ENCODE results near the gene GPR162. TPM values are rescaled to one million over a fixed set of nuclear protein-coding genes. Genes with fewer than 3 reads are reported as not detected.

Gene GPR162
- total and polyA plus RNA-seq, 7 experiments from 2014 or later, result 0.30 to 10.5 (median 0.38) TPM; not detected in 2

GRCh38 chr12:6838854-6839253 lies 17.2 kb downstream of the GPR162 start:
- Mint-ChIP-seq H3K27ac (no peak overlapping the region), H3K36me3 (peaks cover 0 to 4% (median 0%) of the 10 kb centered on the region in 5 donors)

GRCh38 chr12:6839482-6840201 lies 18.0 kb downstream of the GPR162 start:
- peaks cover 0 to 4% (median 0%) of the 10 kb centered on the region in 7 donors for H3K4me1 Mint-ChIP-seq
- no peaks in the 10 kb centered on the region for H3K9me3 ChIP-seq (ENCODE audit: control insufficient read depth in 2 of 3, low read length in 3 of 3)
- ATAC-seq (no peak), DNase-seq (no peak)
- H3K4me3 ChIP-seq (ENCODE audit: low read length), result no peak overlapping the region
- intact Hi-C loops (cut with micrococcal nuclease), result no loop called here
- no peak overlapping the region for H3K4me3 Mint-ChIP-seq
- ChIA-PET POLR2A (interaction anchor here (0.7 to 1.3 kb wide), 3 partner anchors 11 to 234 kb away, joined by 3 read pairs; partner anchors contain the start of genes P3H3 and SPSB2), CTCF (interaction anchor here (0.5 to 1.5 kb wide), 4 partner anchors 9 to 86 kb away, joined by 3 to 4 read pairs (median 3); partner anchors contain the start of gene MLF2)
- peaks cover 0 to under 1% (median 0%) of the 10 kb centered on the region in 3 experiments for H3K36me3 ChIP-seq (ENCODE audit: control insufficient read depth in 2 of 3, insufficient read depth in 3 of 3, low read length in 3 of 3)
- no peak overlapping the region for H3K27ac ChIP-seq (ENCODE audit: low read depth, low read length)
- H3K9me3 Mint-ChIP-seq, result no peaks in the 10 kb centered on the region
- H3K36me3 Mint-ChIP-seq, result peaks cover 0 to 4% (median 0%) of the 10 kb centered on the region in 5 donors
- no peaks in the 10 kb centered on the region for H3K27me3 Mint-ChIP-seq
- H3K27me3 ChIP-seq (ENCODE audit: control insufficient read depth in 2 of 2, insufficient read depth in 2 of 2, low read length in 2 of 2), result no peaks in the 10 kb centered on the region
- H3K27ac Mint-ChIP-seq, result no peak overlapping the region
- peaks cover 0 to 4% of the 10 kb centered on the region in 2 donors for H3K4me1 ChIP-seq (ENCODE audit: control insufficient read depth in 2 of 2, insufficient read depth in 2 of 2, low read length in 2 of 2)

More at GRCh38 chr12:6838854-6839253, 17.2 kb downstream of the GPR162 start:
- Histone ChIP-seq H3K9me3 (ENCODE audit: control insufficient read depth in 2 of 3, low read length in 3 of 3) (no peaks in the 10 kb centered on the region), H3K4me3 (ENCODE audit: low read length) (no peak overlapping the region), H3K27ac (ENCODE audit: low read depth, low read length) (no peak overlapping the region), H3K4me1 (ENCODE audit: control insufficient read depth in 2 of 2, insufficient read depth in 2 of 2, low read length in 2 of 2) (peaks cover 0 to 4% of the 10 kb centered on the region in 2 donors), H3K36me3 (ENCODE audit: control insufficient read depth in 2 of 3, insufficient read depth in 3 of 3, low read length in 3 of 3) (no peaks in the 10 kb centered on the region), H3K27me3 (ENCODE audit: control insufficient read depth in 2 of 2, insufficient read depth in 2 of 2, low read length in 2 of 2) (no peaks in the 10 kb centered on the region)
- intact Hi-C loops (cut with micrococcal nuclease), result no loop called here
- Mint-ChIP-seq H3K27me3 (no peaks in the 10 kb centered on the region), H3K4me1 (peaks cover 0 to 6% (median 0%) of the 10 kb centered on the region in 7 donors), H3K4me3 (no peak overlapping the region), H3K9me3 (no peaks in the 10 kb centered on the region)
- ATAC-seq, result no peak
- CTCF ChIA-PET, result interaction anchor here (0.5 to 1.5 kb wide), 4 partner anchors 8 to 86 kb away, joined by 3 to 4 read pairs (median 3); partner anchors contain the start of gene MLF2
- POLR2A ChIA-PET, result interaction anchor here (0.6 to 0.7 kb wide), 2 partner anchors 215 to 235 kb away, joined by 3 read pairs; no protein-coding TSS in a partner anchor
- no peak for DNase-seq

- Mint-ChIP-seq H3K4me1 (peaks cover 0 to 4% (median 0%) of the 10 kb centered on the region in 7 donors), H3K27me3 (no peaks in the 10 kb centered on the region), H3K4me3 (no peak overlapping the region), H3K9me3 (no peaks in the 10 kb centered on the region), H3K27ac (no peak overlapping the region), H3K36me3 (peaks cover 0 to 10% (median 5%) of the 10 kb centered on the region in 5 donors)
- CTCF ChIA-PET, result no interaction called here
- POLR2A ChIA-PET, result interaction anchor here (0.6 to 1.3 kb wide), 3 partner anchors 12 to 243 kb away, joined by 3 read pairs; partner anchors contain the start of genes P3H3 and SPSB2
- ATAC-seq (no peak), DNase-seq (no peak)
- Histone ChIP-seq H3K9me3 (ENCODE audit: control insufficient read depth in 2 of 3, low read length in 3 of 3) (no peaks in the 10 kb centered on the region), H3K27me3 (ENCODE audit: control insufficient read depth in 2 of 2, insufficient read depth in 2 of 2, low read length in 2 of 2) (no peaks in the 10 kb centered on the region), H3K36me3 (ENCODE audit: control insufficient read depth in 2 of 3, insufficient read depth in 3 of 3, low read length in 3 of 3) (peaks cover 0 to 6% (median 0%) of the 10 kb centered on the region in 3 experiments), H3K27ac (ENCODE audit: low read depth, low read length) (no peak overlapping the region), H3K4me3 (ENCODE audit: low read length) (no peak overlapping the region), H3K4me1 (ENCODE audit: control insufficient read depth in 2 of 2, insufficient read depth in 2 of 2, low read length in 2 of 2) (peaks cover 0 to 4% of the 10 kb centered on the region in 2 donors)
- intact Hi-C loops (cut with micrococcal nuclease), result no loop called here
Observed at GRCh38 chr12:6840330-6840729, 18.7 kb downstream of the GPR162 start.

- H3K9me3 Mint-ChIP-seq, result no peaks in the 10 kb centered on the region
- H3K36me3 Mint-ChIP-seq, result peaks cover 0 to 10% (median 5%) of the 10 kb centered on the region in 5 donors
- H3K36me3 ChIP-seq (ENCODE audit: control insufficient read depth in 2 of 3, insufficient read depth in 3 of 3, low read length in 3 of 3), result peaks cover 0 to 6% (median 0%) of the 10 kb centered on the region in 3 experiments
- H3K4me3 ChIP-seq (ENCODE audit: low read length), result no peak within 1 kb of the TSS
- DNase-seq (no peak), ATAC-seq (no peak)
- ChIA-PET POLR2A (interaction anchor here (0.5 to 1.6 kb wide), 6 partner anchors 10 to 244 kb away, joined by 3 to 5 read pairs (median 3); partner anchors contain the start of genes CDCA3, MLF2 and SPSB2), CTCF (no interaction called here)
- no peaks in the 10 kb centered on the region for H3K9me3 ChIP-seq (ENCODE audit: control insufficient read depth in 2 of 3, low read length in 3 of 3)
- H3K27ac ChIP-seq (ENCODE audit: low read depth, low read length), result no peak within 1 kb of the TSS
- intact Hi-C loops (cut with micrococcal nuclease), result no loop called here
- H3K27me3 Mint-ChIP-seq, result no peaks in the 10 kb centered on the region
- H3K4me3 Mint-ChIP-seq, result no peak within 1 kb of the TSS
- H3K27ac Mint-ChIP-seq, result no peak within 1 kb of the TSS
- peaks cover 0 to 2% of the 10 kb centered on the region in 2 donors for H3K4me1 ChIP-seq (ENCODE audit: control insufficient read depth in 2 of 2, insufficient read depth in 2 of 2, low read length in 2 of 2)
- no peaks in the 10 kb centered on the region for H3K27me3 ChIP-seq (ENCODE audit: control insufficient read depth in 2 of 2, insufficient read depth in 2 of 2, low read length in 2 of 2)
- H3K4me1 Mint-ChIP-seq, result peaks cover 0 to 3% (median 0%) of the 10 kb centered on the region in 7 donors
Observed at GRCh38 chr12:6840761-6841515, 19.3 kb downstream of the GPR162 start, which contains the start of gene GNB3. Gene GNB3 (plus strand): TSS chr12:6840925. CDS start chr12:6841288, 363 bp downstream.

- ATAC-seq (no peak), DNase-seq (no peak)
- POLR2A ChIA-PET, result interaction anchor here (0.7 to 1.6 kb wide), 6 partner anchors 9 to 89 kb away, joined by 3 to 5 read pairs (median 4); partner anchors contain the start of genes CDCA3, MLF2 and TPI1
- CTCF ChIA-PET, result no interaction called here
- intact Hi-C loops (cut with micrococcal nuclease), result no loop called here
- no peaks in the 10 kb centered on the region for H3K4me1 ChIP-seq (ENCODE audit: control insufficient read depth in 2 of 2, insufficient read depth in 2 of 2, low read length in 2 of 2)
- no peaks in the 10 kb centered on the region for H3K27me3 ChIP-seq (ENCODE audit: control insufficient read depth in 2 of 2, insufficient read depth in 2 of 2, low read length in 2 of 2)
- H3K36me3 ChIP-seq (ENCODE audit: control insufficient read depth in 2 of 3, insufficient read depth in 3 of 3, low read length in 3 of 3), result peaks cover 0 to 6% (median 4%) of the 10 kb centered on the region in 3 experiments
- peaks cover 0 to 10% (median 5%) of the 10 kb centered on the region in 5 donors for H3K36me3 Mint-ChIP-seq
- H3K27ac ChIP-seq (ENCODE audit: low read depth, low read length), result no peak overlapping the region
- no peaks in the 10 kb centered on the region for H3K9me3 Mint-ChIP-seq
- H3K4me1 Mint-ChIP-seq, result peaks cover 0 to 3% (median 0%) of the 10 kb centered on the region in 7 donors
- H3K4me3 Mint-ChIP-seq, result no peak overlapping the region
- H3K27me3 Mint-ChIP-seq, result no peaks in the 10 kb centered on the region
- H3K27ac Mint-ChIP-seq, result peak overlapping the region in 1 of 9 donors; percentile 9
- no peaks in the 10 kb centered on the region for H3K9me3 ChIP-seq (ENCODE audit: control insufficient read depth in 2 of 3, low read length in 3 of 3)
- H3K4me3 ChIP-seq (ENCODE audit: low read length), result no peak overlapping the region
Observed at GRCh38 chr12:6842075-6842474, 20.5 kb downstream of the GPR162 start.
